Prostate gland (tissue), 2 donors: ENCODE data around the gene HS6ST2.
"Not testable (repeated sequence)": the region's sequence is repeated elsewhere in the genome, so short reads cannot be mapped to it uniquely, and the experiment has no call there.

Source experiments
- CTCF ChIP-seq, 4 experiments: fragments of 200-600 bp in 2 of 4; fragments of 450-650 bp in 2 of 4; sonication (generic) in 2 of 4; IDR thresholded peaks; 1 replicate in 3 of 4; 2 replicates in 1 of 4; pipeline ENCODE4 v1.5.1; 2016 to 2019; ENCODE audit warnings: antibody characterized with exemption in 4 of 4, mild to moderate bottlenecking in 2 of 4, moderate library complexity in 2 of 4
- POLR2A ChIP-seq: fragments of 450-650 bp; IDR thresholded peaks from one replicate; pipeline ENCODE4 v1.6.1; 2016; ENCODE audit warnings: antibody characterized with exemption, mild to moderate bottlenecking
- POLR2AphosphoS5 ChIP-seq: sonication (generic); formaldehyde crosslinking; IDR thresholded peaks from one replicate; pipeline ENCODE4 v1.6.1; 2017; ENCODE audit warnings: antibody characterized with exemption

GRCh38 chrX:132980035-132980434 lies 21.6 kb upstream of the HS6ST2 start:
- not testable (repeated sequence) for TF ChIP-seq POLR2A; CTCF (IDR thresholded peaks at IDR 0.05); POLR2AphosphoS5
